Measurements from ENCODE around the gene MMP20. TPM values are rescaled to one million over a fixed set of nuclear protein-coding genes. Genes with fewer than 3 reads are reported as not detected.

Gene MMP20
- total RNA-seq, 1 experiment from 2014 or later = not detected

DNA sequence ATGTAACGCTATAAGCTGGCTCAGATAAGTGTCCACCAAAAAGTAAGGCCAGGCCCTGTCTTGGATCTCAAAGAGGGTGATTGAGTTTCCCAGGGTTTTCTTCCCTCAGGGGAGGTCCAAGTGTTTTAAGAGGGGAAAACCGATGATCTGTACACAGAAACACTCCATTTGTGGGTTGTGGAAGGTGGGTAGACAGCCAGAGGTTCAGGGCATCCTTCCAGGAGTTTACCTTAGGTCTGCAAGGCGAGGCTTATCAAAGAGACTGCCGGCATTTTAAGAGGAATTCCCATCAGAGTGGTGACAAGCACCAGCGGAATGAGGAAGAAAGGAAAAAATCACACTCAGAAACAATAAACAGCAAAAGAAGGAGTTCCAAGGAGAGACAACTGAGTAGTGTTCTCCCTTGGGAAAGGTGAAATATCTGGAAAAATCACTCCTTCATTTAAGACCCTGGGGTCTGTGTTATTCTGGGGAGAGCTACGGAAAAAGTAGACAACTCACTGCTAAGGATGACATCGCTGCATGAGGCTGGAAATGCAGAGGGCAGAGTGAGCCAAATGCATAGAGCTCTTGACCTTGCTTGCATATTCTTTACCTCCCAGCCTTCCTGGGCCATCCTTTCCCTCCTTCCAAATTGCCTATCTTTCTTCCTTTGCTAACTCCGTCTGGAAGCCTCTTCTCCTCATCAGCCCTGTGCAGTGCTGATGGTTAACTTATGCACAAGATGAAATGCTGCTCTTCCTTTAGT lies 72.5 kb downstream of the MMP20 start:
- ChIA-PET CTCF (no interaction called here), POLR2A (no interaction called here)
- Mint-ChIP-seq H3K4me1 (peaks cover 27% of the 10 kb centered on the region), H3K36me3 (no peaks in the 10 kb centered on the region), H3K27ac (no peak overlapping the region), H3K27me3 (ENCODE audit: low read depth) (peaks cover 11% of the 10 kb centered on the region), H3K9me3 (no peaks in the 10 kb centered on the region), H3K4me3 (no peak overlapping the region)
- no peak for ATAC-seq
- TF ChIP-seq NFATC4 (CRISPR knock-in tag; IDR thresholded peaks at IDR 0.05) = no peak
- TF ChIP-seq, protein P1, sequence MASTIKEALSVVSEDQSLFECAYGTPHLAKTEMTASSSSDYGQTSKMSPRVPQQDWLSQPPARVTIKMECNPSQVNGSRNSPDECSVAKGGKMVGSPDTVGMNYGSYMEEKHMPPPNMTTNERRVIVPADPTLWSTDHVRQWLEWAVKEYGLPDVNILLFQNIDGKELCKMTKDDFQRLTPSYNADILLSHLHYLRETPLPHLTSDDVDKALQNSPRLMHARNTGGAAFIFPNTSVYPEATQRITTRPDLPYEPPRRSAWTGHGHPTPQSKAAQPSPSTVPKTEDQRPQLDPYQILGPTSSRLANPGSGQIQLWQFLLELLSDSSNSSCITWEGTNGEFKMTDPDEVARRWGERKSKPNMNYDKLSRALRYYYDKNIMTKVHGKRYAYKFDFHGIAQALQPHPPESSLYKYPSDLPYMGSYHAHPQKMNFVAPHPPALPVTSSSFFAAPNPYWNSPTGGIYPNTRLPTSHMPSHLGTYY (CRISPR knock-in tag; IDR thresholded peaks at IDR 0.05) = no peak
- no peak for TF ChIP-seq ZNF138 (CRISPR knock-in tag; conservative IDR thresholded peaks at IDR 0.05)
- no peak for DNase-seq (ENCODE audit: low spot score)

DNA sequence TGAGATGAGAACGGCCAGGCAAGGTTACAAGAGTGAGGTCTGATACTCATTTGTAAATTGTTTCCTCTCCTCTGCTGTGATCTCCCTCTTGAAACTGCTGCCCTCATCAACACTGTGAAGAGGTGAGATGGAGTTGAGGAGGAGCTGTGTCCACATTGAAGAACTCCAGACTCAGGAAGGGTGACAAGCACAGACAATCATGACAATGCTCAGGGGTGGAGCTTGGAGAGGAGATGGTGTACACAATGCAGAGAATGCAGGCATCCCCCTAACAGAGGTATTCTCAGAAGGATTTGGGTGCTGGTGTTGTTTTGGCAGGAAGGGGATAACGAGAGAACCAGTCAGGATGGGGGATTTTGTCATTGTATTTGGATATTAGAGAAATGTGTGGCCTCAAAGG lies 73.1 kb downstream of the MMP20 start:
- Mint-ChIP-seq H3K4me3 (no peak overlapping the region), H3K4me1 (peaks cover 23% of the 10 kb centered on the region), H3K36me3 (no peaks in the 10 kb centered on the region), H3K9me3 (no peaks in the 10 kb centered on the region), H3K27me3 (ENCODE audit: low read depth) (peaks cover 11% of the 10 kb centered on the region), H3K27ac (no peak overlapping the region)
- TF ChIP-seq TP53 (CRISPR knock-in tag; IDR thresholded peaks at IDR 0.05) (no peak), KAT7 (CRISPR knock-in tag; IDR thresholded peaks at IDR 0.05; ENCODE audit: borderline replicate concordance) (no peak), MXD4 (CRISPR knock-in tag; IDR thresholded peaks at IDR 0.05; ENCODE audit: borderline replicate concordance) (no peak), FOXJ3 (CRISPR knock-in tag; IDR thresholded peaks at IDR 0.05; ENCODE audit: borderline replicate concordance) (no peak), EMX1 (CRISPR knock-in tag; IDR thresholded peaks at IDR 0.05) (no peak), TCF7 (CRISPR knock-in tag; IDR thresholded peaks at IDR 0.05; ENCODE audit: low read depth) (no peak), NR2C2 (CRISPR knock-in tag; IDR thresholded peaks at IDR 0.05) (no peak), TEAD1 (CRISPR knock-in tag; IDR thresholded peaks at IDR 0.05) (no peak), NFE2L1 (CRISPR knock-in tag; IDR thresholded peaks at IDR 0.05) (no peak), SOX15 (CRISPR knock-in tag; IDR thresholded peaks at IDR 0.05) (no peak), MYBL2 (CRISPR knock-in tag; IDR thresholded peaks at IDR 0.05) (no peak)
- TF ChIP-seq, protein P2, sequence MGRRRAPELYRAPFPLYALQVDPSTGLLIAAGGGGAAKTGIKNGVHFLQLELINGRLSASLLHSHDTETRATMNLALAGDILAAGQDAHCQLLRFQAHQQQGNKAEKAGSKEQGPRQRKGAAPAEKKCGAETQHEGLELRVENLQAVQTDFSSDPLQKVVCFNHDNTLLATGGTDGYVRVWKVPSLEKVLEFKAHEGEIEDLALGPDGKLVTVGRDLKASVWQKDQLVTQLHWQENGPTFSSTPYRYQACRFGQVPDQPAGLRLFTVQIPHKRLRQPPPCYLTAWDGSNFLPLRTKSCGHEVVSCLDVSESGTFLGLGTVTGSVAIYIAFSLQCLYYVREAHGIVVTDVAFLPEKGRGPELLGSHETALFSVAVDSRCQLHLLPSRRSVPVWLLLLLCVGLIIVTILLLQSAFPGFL (CRISPR knock-in tag; IDR thresholded peaks at IDR 0.05; ENCODE audit: borderline replicate concordance) = no peak
- TF ChIP-seq, protein P3, sequence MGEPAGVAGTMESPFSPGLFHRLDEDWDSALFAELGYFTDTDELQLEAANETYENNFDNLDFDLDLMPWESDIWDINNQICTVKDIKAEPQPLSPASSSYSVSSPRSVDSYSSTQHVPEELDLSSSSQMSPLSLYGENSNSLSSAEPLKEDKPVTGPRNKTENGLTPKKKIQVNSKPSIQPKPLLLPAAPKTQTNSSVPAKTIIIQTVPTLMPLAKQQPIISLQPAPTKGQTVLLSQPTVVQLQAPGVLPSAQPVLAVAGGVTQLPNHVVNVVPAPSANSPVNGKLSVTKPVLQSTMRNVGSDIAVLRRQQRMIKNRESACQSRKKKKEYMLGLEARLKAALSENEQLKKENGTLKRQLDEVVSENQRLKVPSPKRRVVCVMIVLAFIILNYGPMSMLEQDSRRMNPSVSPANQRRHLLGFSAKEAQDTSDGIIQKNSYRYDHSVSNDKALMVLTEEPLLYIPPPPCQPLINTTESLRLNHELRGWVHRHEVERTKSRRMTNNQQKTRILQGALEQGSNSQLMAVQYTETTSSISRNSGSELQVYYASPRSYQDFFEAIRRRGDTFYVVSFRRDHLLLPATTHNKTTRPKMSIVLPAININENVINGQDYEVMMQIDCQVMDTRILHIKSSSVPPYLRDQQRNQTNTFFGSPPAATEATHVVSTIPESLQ (CRISPR knock-in tag; IDR thresholded peaks at IDR 0.05) = no peak
- TF ChIP-seq, protein P1 (CRISPR knock-in tag; IDR thresholded peaks at IDR 0.05) = no peak
- TF ChIP-seq, protein P4, sequence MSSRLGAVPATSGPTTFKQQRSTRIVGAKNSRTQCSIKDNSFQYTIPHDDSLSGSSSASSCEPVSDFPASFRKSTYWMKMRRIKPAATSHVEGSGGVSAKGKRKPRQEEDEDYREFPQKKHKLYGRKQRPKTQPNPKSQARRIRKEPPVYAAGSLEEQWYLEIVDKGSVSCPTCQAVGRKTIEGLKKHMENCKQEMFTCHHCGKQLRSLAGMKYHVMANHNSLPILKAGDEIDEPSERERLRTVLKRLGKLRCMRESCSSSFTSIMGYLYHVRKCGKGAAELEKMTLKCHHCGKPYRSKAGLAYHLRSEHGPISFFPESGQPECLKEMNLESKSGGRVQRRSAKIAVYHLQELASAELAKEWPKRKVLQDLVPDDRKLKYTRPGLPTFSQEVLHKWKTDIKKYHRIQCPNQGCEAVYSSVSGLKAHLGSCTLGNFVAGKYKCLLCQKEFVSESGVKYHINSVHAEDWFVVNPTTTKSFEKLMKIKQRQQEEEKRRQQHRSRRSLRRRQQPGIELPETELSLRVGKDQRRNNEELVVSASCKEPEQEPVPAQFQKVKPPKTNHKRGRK (CRISPR knock-in tag; IDR thresholded peaks at IDR 0.05; ENCODE audit: borderline replicate concordance) = no peak
- TF ChIP-seq, protein P5, sequence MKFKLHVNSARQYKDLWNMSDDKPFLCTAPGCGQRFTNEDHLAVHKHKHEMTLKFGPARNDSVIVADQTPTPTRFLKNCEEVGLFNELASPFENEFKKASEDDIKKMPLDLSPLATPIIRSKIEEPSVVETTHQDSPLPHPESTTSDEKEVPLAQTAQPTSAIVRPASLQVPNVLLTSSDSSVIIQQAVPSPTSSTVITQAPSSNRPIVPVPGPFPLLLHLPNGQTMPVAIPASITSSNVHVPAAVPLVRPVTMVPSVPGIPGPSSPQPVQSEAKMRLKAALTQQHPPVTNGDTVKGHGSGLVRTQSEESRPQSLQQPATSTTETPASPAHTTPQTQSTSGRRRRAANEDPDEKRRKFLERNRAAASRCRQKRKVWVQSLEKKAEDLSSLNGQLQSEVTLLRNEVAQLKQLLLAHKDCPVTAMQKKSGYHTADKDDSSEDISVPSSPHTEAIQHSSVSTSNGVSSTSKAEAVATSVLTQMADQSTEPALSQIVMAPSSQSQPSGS (CRISPR knock-in tag; IDR thresholded peaks at IDR 0.05; ENCODE audit: borderline replicate concordance, low read depth) = no peak
- no peak for DNase-seq (ENCODE audit: low spot score)
- ATAC-seq = no peak
- POLR2A ChIA-PET = no interaction called here
- CTCF ChIA-PET = interaction anchor here (1.6 kb wide), 1 partner anchor 114 kb away, joined by 4 read pairs; no protein-coding TSS in a partner anchor
